ENCODE measurements around the gene SH3RF2. TPM values are rescaled to one million over a fixed set of nuclear protein-coding genes. Genes with fewer than 3 reads are reported as not detected.

SH3RF2 gene
- polyA plus RNA-seq, 3 donors, result not detected

DNA sequence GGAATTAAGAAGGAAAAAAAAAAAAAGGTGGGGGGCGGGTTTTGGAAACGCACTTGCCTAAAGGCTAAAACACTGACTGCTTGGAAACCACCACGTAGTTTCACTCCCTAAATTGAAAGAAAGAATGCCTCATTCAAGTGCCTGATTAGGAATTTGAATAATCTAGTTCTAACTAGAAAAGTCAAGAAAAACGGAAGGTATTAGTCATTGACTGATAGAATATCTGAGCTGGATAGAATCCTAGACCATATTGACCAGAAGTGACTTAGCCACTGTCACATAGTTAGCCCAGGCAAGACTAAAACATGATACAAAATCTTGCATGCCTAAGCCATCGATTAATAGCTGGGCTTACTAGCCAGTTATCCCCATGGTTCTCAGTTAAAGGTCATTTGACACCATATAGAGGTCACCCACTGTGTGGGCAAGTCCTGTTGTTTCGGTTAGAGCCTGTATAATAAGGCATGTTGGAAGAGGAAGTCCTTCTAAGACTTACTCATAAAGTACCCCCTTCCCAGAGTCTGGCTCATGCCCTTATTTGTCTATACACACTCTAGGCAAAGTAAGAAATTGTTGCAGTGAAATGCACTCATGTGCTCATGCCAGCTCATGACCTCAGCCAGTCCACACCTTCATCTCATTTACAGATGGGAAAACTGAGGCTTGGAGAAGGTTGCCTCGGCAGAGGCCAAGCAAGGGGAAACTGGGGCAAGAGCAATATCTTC is 40.2 kb downstream of the SH3RF2 start:
- H2AFZ ChIP-seq (ENCODE audit: insufficient read depth, low read depth, low read length, poor library complexity, severe bottlenecking), result no peak overlapping the region
- no peak overlapping the region for H3K4me3 ChIP-seq (replicated peaks in 1 of 3; ENCODE audit: low read depth in 2 of 3, low read length in 3 of 3)
- H3K4me3 Mint-ChIP-seq, result no peak overlapping the region
- H3K4me1 Mint-ChIP-seq, result peaks cover 7% of the 10 kb centered on the region
- no peaks in the 10 kb centered on the region for H3K79me2 ChIP-seq (ENCODE audit: insufficient read depth, low read length)
- no peaks in the 10 kb centered on the region for H3K36me3 Mint-ChIP-seq
- no peak overlapping the region for H3K4me2 ChIP-seq (replicated peaks; ENCODE audit: extremely low read depth, low read length, poor library complexity, severe bottlenecking)
- H3K9ac ChIP-seq (ENCODE audit: insufficient read depth, low read length, poor library complexity, severe bottlenecking), result no peak overlapping the region
- no peak overlapping the region for H3K27ac Mint-ChIP-seq
- no peaks in the 10 kb centered on the region for H3K9me3 ChIP-seq (replicated peaks in 1 of 2; ENCODE audit: control insufficient read depth in 1 of 2, insufficient read depth in 1 of 2, low read length in 2 of 2)
- H3K27me3 ChIP-seq (ENCODE audit: control insufficient read depth in 2 of 2, insufficient read depth in 2 of 2, low read length in 2 of 2), result no peaks in the 10 kb centered on the region
- H3K27ac ChIP-seq (ENCODE audit: low read depth in 1 of 2, low read length in 2 of 2), result no peak overlapping the region
- peak in 2 of 3 donors; percentile 12 to 17 for DNase-seq
- TF ChIP-seq, protein P1, sequence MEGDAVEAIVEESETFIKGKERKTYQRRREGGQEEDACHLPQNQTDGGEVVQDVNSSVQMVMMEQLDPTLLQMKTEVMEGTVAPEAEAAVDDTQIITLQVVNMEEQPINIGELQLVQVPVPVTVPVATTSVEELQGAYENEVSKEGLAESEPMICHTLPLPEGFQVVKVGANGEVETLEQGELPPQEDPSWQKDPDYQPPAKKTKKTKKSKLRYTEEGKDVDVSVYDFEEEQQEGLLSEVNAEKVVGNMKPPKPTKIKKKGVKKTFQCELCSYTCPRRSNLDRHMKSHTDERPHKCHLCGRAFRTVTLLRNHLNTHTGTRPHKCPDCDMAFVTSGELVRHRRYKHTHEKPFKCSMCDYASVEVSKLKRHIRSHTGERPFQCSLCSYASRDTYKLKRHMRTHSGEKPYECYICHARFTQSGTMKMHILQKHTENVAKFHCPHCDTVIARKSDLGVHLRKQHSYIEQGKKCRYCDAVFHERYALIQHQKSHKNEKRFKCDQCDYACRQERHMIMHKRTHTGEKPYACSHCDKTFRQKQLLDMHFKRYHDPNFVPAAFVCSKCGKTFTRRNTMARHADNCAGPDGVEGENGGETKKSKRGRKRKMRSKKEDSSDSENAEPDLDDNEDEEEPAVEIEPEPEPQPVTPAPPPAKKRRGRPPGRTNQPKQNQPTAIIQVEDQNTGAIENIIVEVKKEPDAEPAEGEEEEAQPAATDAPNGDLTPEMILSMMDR (IDR thresholded peaks at IDR 0.05), result no peak
- H3K4me1 ChIP-seq (ENCODE audit: control insufficient read depth in 1 of 2, insufficient read depth in 2 of 2, low read length in 2 of 2), result peaks cover 9% of the 10 kb centered on the region in 2 donors
- peaks cover 0 to 2% (median 0%) of the 10 kb centered on the region in 3 donors for H3K27me3 Mint-ChIP-seq (ENCODE audit: low read depth in 3 of 3)
- 92% methylated on average over 3 of the region's 7 CpGs for WGBS (ENCODE audit: insufficient coverage)
- no peaks in the 10 kb centered on the region for H4K20me1 ChIP-seq (ENCODE audit: insufficient read depth, low read length)
- no peaks in the 10 kb centered on the region for H3K36me3 ChIP-seq (replicated peaks in 1 of 2; ENCODE audit: control insufficient read depth in 1 of 2, insufficient read depth in 2 of 2, low read length in 2 of 2)
- H3K9me3 Mint-ChIP-seq, result peaks cover 0 to 2% (median 0%) of the 10 kb centered on the region in 7 donors
- intact Hi-C loops (cut with micrococcal nuclease), result no loop called here

DNA sequence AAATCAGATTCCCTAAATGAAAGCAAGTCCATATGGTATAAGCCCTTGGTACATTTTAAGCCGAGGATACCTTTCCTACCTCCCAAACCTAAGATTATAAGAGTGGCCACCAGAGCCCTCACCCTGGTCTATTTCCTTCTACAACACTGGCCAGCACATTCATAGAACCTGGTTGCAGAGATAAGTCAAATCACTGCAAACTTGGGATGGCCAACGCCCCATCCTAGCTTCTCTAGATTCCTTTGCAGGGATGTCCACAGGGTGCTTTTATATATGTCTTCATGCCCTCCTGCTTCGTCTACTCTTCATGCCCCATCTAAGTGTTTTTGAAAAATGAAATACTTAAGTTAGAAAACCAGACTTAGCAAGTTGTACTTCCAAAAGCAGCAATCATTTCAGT is 41.8 kb downstream of the SH3RF2 start:
- H3K9ac ChIP-seq (ENCODE audit: insufficient read depth, low read length, poor library complexity, severe bottlenecking), result no peak overlapping the region
- TF ChIP-seq, protein P1 (IDR thresholded peaks at IDR 0.05), result no peak
- Mint-ChIP-seq H3K9me3 (peaks cover 0 to 2% (median 0%) of the 10 kb centered on the region in 7 donors), H3K27me3 (ENCODE audit: low read depth in 3 of 3) (peaks cover 0 to 2% (median 0%) of the 10 kb centered on the region in 3 donors), H3K27ac (no peak overlapping the region), H3K36me3 (no peaks in the 10 kb centered on the region), H3K4me1 (peaks cover 17% of the 10 kb centered on the region), H3K4me3 (no peak overlapping the region)
- peaks cover 22 to 24% of the 10 kb centered on the region in 2 donors for H3K4me1 ChIP-seq (ENCODE audit: control insufficient read depth in 1 of 2, insufficient read depth in 2 of 2, low read length in 2 of 2)
- WGBS (ENCODE audit: insufficient coverage), result 100% methylated on average over 2 of the region's 3 CpGs
- H2AFZ ChIP-seq (ENCODE audit: insufficient read depth, low read depth, low read length, poor library complexity, severe bottlenecking), result no peak overlapping the region
- no peaks in the 10 kb centered on the region for H4K20me1 ChIP-seq (ENCODE audit: insufficient read depth, low read length)
- H3K27ac ChIP-seq (ENCODE audit: low read depth in 1 of 2, low read length in 2 of 2), result no peak overlapping the region
- no peaks in the 10 kb centered on the region for H3K36me3 ChIP-seq (replicated peaks in 1 of 2; ENCODE audit: control insufficient read depth in 1 of 2, insufficient read depth in 2 of 2, low read length in 2 of 2)
- no peaks in the 10 kb centered on the region for H3K9me3 ChIP-seq (replicated peaks in 1 of 2; ENCODE audit: control insufficient read depth in 1 of 2, insufficient read depth in 1 of 2, low read length in 2 of 2)
- H3K4me2 ChIP-seq (replicated peaks; ENCODE audit: extremely low read depth, low read length, poor library complexity, severe bottlenecking), result no peak overlapping the region
- no peak for DNase-seq
- H3K4me3 ChIP-seq (replicated peaks in 1 of 3; ENCODE audit: low read depth in 2 of 3, low read length in 3 of 3), result no peak overlapping the region
- H3K79me2 ChIP-seq (ENCODE audit: insufficient read depth, low read length), result no peaks in the 10 kb centered on the region
- intact Hi-C loops (cut with micrococcal nuclease), result no loop called here
- H3K27me3 ChIP-seq (ENCODE audit: control insufficient read depth in 2 of 2, insufficient read depth in 2 of 2, low read length in 2 of 2), result no peaks in the 10 kb centered on the region

Measured in CD14-positive monocyte (primary cell).